DOHH2 (cell line): ENCODE data around the gene DNAH6.

Experiments
- EZH2phosphoT487 ChIP-seq: fragments of 200-600 bp; sonication (generic); IDR thresholded peaks from 2 replicates; pipeline ENCODE4 v1.6.1; 2017; ENCODE audit warnings: borderline replicate concordance, mild to moderate bottlenecking, antibody characterized with exemption, low read length, moderate library complexity, mixed read lengths
- TF ChIP-seq, protein P1 (sequence below): fragments of 200-600 bp; sonication (generic); IDR thresholded peaks from one replicate; pipeline ENCODE4 v1.5.1; 2014; ENCODE audit warnings: antibody characterized with exemption, mild to moderate bottlenecking, low read depth, low read length; ENCODE audit not compliant: poor library complexity, severe bottlenecking

DNA sequence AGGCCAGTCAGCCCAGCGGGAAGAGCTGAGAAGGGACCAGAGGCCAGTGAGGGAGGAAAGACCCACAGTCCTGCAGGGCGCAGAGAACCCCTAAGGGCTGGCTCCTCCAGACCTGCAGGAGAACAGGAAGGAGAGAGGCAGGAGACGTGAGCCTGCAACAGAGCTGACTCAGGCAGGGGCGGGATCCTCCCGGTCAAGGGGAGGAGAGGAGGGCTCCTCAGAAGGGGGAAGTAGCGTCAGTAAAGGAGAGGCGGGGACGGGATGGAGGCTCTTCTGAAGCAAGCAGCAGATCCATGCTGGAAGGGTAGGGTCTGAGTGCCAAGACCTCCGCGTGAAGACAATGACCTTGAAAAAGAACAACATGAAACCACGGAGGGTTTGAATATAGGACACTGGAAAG lies 313.8 kb downstream of the DNAH6 start:
- TF ChIP-seq, protein P1, sequence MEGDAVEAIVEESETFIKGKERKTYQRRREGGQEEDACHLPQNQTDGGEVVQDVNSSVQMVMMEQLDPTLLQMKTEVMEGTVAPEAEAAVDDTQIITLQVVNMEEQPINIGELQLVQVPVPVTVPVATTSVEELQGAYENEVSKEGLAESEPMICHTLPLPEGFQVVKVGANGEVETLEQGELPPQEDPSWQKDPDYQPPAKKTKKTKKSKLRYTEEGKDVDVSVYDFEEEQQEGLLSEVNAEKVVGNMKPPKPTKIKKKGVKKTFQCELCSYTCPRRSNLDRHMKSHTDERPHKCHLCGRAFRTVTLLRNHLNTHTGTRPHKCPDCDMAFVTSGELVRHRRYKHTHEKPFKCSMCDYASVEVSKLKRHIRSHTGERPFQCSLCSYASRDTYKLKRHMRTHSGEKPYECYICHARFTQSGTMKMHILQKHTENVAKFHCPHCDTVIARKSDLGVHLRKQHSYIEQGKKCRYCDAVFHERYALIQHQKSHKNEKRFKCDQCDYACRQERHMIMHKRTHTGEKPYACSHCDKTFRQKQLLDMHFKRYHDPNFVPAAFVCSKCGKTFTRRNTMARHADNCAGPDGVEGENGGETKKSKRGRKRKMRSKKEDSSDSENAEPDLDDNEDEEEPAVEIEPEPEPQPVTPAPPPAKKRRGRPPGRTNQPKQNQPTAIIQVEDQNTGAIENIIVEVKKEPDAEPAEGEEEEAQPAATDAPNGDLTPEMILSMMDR, result no peak
- no peak for TF ChIP-seq EZH2phosphoT487
